ENCODE measurements around the gene PM20D1.
"Not testable (repeated sequence)": the region's sequence is repeated elsewhere in the genome, so short reads cannot be mapped to it uniquely, and the experiment has no call there.

Gene PM20D1

GRCh38 chr1:205840146-205840923 is 9.6 kb downstream of the PM20D1 start:
- DNase-seq, result no peak

- no peak for DNase-seq
These were observed 12.5 kb downstream of the PM20D1 start for GRCh38 chr1:205837382-205837970.

GRCh38 chr1:205834751-205835150 is 15.2 kb downstream of the PM20D1 start:
- no peak for DNase-seq

- DNase-seq, result no peak
These were observed 17.6 kb downstream of the PM20D1 start for GRCh38 chr1:205832326-205832751.

- DNase-seq, result no peak
These were observed 22.3 kb downstream of the PM20D1 start for GRCh38 chr1:205827623-205828022.

GRCh38 chr1:205826995-205827394 is 22.9 kb downstream of the PM20D1 start:
- no peak for DNase-seq

GRCh38 chr1:205826016-205826806 is 23.7 kb downstream of the PM20D1 start:
- no peak for DNase-seq

GRCh38 chr1:205824180-205824579 is 25.8 kb downstream of the PM20D1 start:
- no peak for DNase-seq

- DNase-seq, result not testable (repeated sequence)
These were observed 26.7 kb downstream of the PM20D1 start for GRCh38 chr1:205823260-205823659.

- DNase-seq, result no peak
These were observed 27.5 kb downstream of the PM20D1 start for GRCh38 chr1:205822397-205822796.

- no peak for DNase-seq
These were observed 31.9 kb downstream of the PM20D1 start for GRCh38 chr1:205817988-205818387.

GRCh38 chr1:205817364-205817763 is 32.6 kb downstream of the PM20D1 start:
- DNase-seq, result no peak

- no peak for DNase-seq
These were observed 36.2 kb downstream of the PM20D1 start for GRCh38 chr1:205813755-205814058.

- DNase-seq, result peak; percentile 89
These were observed 36.8 kb downstream of the PM20D1 start, which contains the start of gene SLC41A1 for GRCh38 chr1:205812878-205813754. TSS of gene SLC41A1 (minus strand) at chr1:205813198. CDS start at chr1:205810441, 2,757 bp downstream.

GRCh38 chr1:205812271-205812877 is 37.6 kb downstream of the PM20D1 start:
- no peak for DNase-seq

- DNase-seq, result no peak
These were observed 38.3 kb downstream of the PM20D1 start for GRCh38 chr1:205811660-205812059.

GRCh38 chr1:205810448-205811157 is 39.3 kb downstream of the PM20D1 start:
- DNase-seq, result no peak

- DNase-seq, result no peak
These were observed 40.0 kb downstream of the PM20D1 start for GRCh38 chr1:205809942-205810345.

- no peak for DNase-seq
These were observed 40.5 kb downstream of the PM20D1 start for GRCh38 chr1:205809469-205809868.

- peak; percentile 55 for DNase-seq
These were observed 44.7 kb downstream of the PM20D1 start for GRCh38 chr1:205805082-205805711.

- DNase-seq, result no peak
These were observed 45.3 kb downstream of the PM20D1 start for GRCh38 chr1:205804605-205805004.
